ENCODE results near the gene ABI2.

Gene ABI2

GRCh38 chr2:203418271-203418670, 90.1 kb downstream of the ABI2 start:
- no peak for TF ChIP-seq CREB1 (IDR thresholded peaks at IDR 0.05; ENCODE audit: low read depth)
- TF ChIP-seq CEBPB (IDR thresholded peaks at IDR 0.05): no peak
- no peak for TF ChIP-seq EGR1 (IDR thresholded peaks at IDR 0.05)
- no peak for TF ChIP-seq FOXM1 (IDR thresholded peaks at IDR 0.05; ENCODE audit: borderline replicate concordance, low read depth)
- TF ChIP-seq TCF12 (IDR thresholded peaks at IDR 0.05; ENCODE audit: low read depth): no peak
- TF ChIP-seq NFIC (IDR thresholded peaks at IDR 0.05): no peak
- TF ChIP-seq USF1 (IDR thresholded peaks at IDR 0.05): no peak
- TF ChIP-seq REST (IDR thresholded peaks at IDR 0.05; ENCODE audit: low read depth): no peak
- no peak for TF ChIP-seq RAD21 (IDR thresholded peaks at IDR 0.05; ENCODE audit: low read depth)
- TF ChIP-seq TEAD4 (IDR thresholded peaks at IDR 0.05): no peak
- no peak for TF ChIP-seq EP300 (IDR thresholded peaks at IDR 0.05; ENCODE audit: borderline replicate concordance)
- TF ChIP-seq ZBTB7A (IDR thresholded peaks at IDR 0.05; ENCODE audit: low read depth): no peak
- no peak for TF ChIP-seq TAF1 (IDR thresholded peaks at IDR 0.05; ENCODE audit: low read depth)

- TF ChIP-seq USF1 (IDR thresholded peaks at IDR 0.05): no peak
- no peak for TF ChIP-seq FOXM1 (IDR thresholded peaks at IDR 0.05; ENCODE audit: borderline replicate concordance, low read depth)
- TF ChIP-seq REST (IDR thresholded peaks at IDR 0.05; ENCODE audit: low read depth): no peak
- TF ChIP-seq CEBPB (IDR thresholded peaks at IDR 0.05): no peak
- no peak for TF ChIP-seq NFIC (IDR thresholded peaks at IDR 0.05)
- no peak for TF ChIP-seq CREB1 (IDR thresholded peaks at IDR 0.05; ENCODE audit: low read depth)
- no peak for TF ChIP-seq ZBTB7A (IDR thresholded peaks at IDR 0.05; ENCODE audit: low read depth)
- no peak for TF ChIP-seq EP300 (IDR thresholded peaks at IDR 0.05; ENCODE audit: borderline replicate concordance)
- TF ChIP-seq EGR1 (IDR thresholded peaks at IDR 0.05): no peak
- no peak for TF ChIP-seq RAD21 (IDR thresholded peaks at IDR 0.05; ENCODE audit: low read depth)
- no peak for TF ChIP-seq MAX (IDR thresholded peaks at IDR 0.05)
- no peak for TF ChIP-seq TCF12 (IDR thresholded peaks at IDR 0.05; ENCODE audit: low read depth)
- no peak for TF ChIP-seq TAF1 (IDR thresholded peaks at IDR 0.05; ENCODE audit: low read depth)
- no peak for TF ChIP-seq YY1 (IDR thresholded peaks at IDR 0.05; ENCODE audit: low read depth)
- TF ChIP-seq TEAD4 (IDR thresholded peaks at IDR 0.05): no peak
Measured at GRCh38 chr2:203427061-203427460, 98.9 kb downstream of the ABI2 start.

GRCh38 chr2:203431391-203432185, 103.4 kb downstream of the ABI2 start:
- TF ChIP-seq TEAD4 (IDR thresholded peaks at IDR 0.05): no peak
- TF ChIP-seq NFIC (IDR thresholded peaks at IDR 0.05): no peak
- no peak for TF ChIP-seq CREB1 (IDR thresholded peaks at IDR 0.05; ENCODE audit: low read depth)
- no peak for TF ChIP-seq FOXM1 (IDR thresholded peaks at IDR 0.05; ENCODE audit: borderline replicate concordance, low read depth)

GRCh38 chr2:203432811-203433210, 104.6 kb downstream of the ABI2 start:
- TF ChIP-seq USF1 (IDR thresholded peaks at IDR 0.05): no peak
- TF ChIP-seq YY1 (IDR thresholded peaks at IDR 0.05; ENCODE audit: low read depth): no peak
- no peak for TF ChIP-seq ZBTB7A (IDR thresholded peaks at IDR 0.05; ENCODE audit: low read depth)
- no peak for TF ChIP-seq MAX (IDR thresholded peaks at IDR 0.05)
- no peak for TF ChIP-seq TEAD4 (IDR thresholded peaks at IDR 0.05)
- TF ChIP-seq RAD21 (IDR thresholded peaks at IDR 0.05; ENCODE audit: low read depth): no peak

- TF ChIP-seq ZBTB7A (IDR thresholded peaks at IDR 0.05; ENCODE audit: low read depth) (no peak), REST (IDR thresholded peaks at IDR 0.05; ENCODE audit: low read depth) (no peak), EP300 (IDR thresholded peaks at IDR 0.05; ENCODE audit: borderline replicate concordance) (no peak), CEBPB (IDR thresholded peaks at IDR 0.05) (no peak), NFIC (IDR thresholded peaks at IDR 0.05) (no peak), EGR1 (IDR thresholded peaks at IDR 0.05) (no peak), CREB1 (IDR thresholded peaks at IDR 0.05; ENCODE audit: low read depth) (no peak), RAD21 (IDR thresholded peaks at IDR 0.05; ENCODE audit: low read depth) (no peak), MAX (IDR thresholded peaks at IDR 0.05) (no peak), TEAD4 (IDR thresholded peaks at IDR 0.05) (no peak), FOXM1 (IDR thresholded peaks at IDR 0.05; ENCODE audit: borderline replicate concordance, low read depth) (no peak), USF1 (IDR thresholded peaks at IDR 0.05) (no peak), YY1 (IDR thresholded peaks at IDR 0.05; ENCODE audit: low read depth) (no peak), TAF1 (IDR thresholded peaks at IDR 0.05; ENCODE audit: low read depth) (no peak), TCF12 (IDR thresholded peaks at IDR 0.05; ENCODE audit: low read depth) (no peak)
Measured at GRCh38 chr2:203436496-203436895, 108.3 kb downstream of the ABI2 start.

Measured in Ishikawa (cell line).